Measurements from ENCODE around the gene SPINK4.

SPINK4 gene

DNA sequence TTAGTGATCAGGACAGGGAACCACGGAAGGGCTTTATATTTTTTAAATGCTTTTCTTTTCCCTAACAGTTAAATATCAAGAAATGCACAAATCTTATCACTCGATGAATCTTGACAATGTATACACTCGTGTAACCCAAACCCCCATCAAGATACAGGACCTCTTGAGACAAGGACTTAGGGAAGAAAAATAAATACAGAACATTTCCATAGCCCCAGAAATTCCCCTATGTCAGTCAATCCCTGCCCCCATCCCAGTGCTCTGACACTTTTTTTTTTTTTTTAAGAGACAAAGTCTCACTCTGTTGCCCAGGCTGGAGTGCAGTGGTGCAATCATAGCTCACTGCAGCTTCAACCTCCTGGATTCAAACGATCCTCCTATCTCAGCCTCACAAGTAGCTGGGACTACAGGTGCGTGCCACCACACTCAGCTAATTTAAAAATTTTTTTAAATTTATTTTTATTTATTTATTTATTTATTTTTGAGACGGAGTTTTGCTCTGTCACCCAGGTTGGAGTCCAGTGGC lies 2.7 kb downstream of the SPINK4 start:
- no peak for TF ChIP-seq TAF1 (IDR thresholded peaks at IDR 0.05; ENCODE audit: borderline replicate concordance, insufficient read depth, low read length)
- TF ChIP-seq, protein P1, sequence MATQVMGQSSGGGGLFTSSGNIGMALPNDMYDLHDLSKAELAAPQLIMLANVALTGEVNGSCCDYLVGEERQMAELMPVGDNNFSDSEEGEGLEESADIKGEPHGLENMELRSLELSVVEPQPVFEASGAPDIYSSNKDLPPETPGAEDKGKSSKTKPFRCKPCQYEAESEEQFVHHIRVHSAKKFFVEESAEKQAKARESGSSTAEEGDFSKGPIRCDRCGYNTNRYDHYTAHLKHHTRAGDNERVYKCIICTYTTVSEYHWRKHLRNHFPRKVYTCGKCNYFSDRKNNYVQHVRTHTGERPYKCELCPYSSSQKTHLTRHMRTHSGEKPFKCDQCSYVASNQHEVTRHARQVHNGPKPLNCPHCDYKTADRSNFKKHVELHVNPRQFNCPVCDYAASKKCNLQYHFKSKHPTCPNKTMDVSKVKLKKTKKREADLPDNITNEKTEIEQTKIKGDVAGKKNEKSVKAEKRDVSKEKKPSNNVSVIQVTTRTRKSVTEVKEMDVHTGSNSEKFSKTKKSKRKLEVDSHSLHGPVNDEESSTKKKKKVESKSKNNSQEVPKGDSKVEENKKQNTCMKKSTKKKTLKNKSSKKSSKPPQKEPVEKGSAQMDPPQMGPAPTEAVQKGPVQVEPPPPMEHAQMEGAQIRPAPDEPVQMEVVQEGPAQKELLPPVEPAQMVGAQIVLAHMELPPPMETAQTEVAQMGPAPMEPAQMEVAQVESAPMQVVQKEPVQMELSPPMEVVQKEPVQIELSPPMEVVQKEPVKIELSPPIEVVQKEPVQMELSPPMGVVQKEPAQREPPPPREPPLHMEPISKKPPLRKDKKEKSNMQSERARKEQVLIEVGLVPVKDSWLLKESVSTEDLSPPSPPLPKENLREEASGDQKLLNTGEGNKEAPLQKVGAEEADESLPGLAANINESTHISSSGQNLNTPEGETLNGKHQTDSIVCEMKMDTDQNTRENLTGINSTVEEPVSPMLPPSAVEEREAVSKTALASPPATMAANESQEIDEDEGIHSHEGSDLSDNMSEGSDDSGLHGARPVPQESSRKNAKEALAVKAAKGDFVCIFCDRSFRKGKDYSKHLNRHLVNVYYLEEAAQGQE (IDR thresholded peaks at IDR 0.05; ENCODE audit: insufficient read depth in 1 of 2, low read depth in 2 of 2, low read length in 2 of 2) = no peak
- TF ChIP-seq FOXP2 (optimal IDR thresholded peaks at IDR 0.05; ENCODE audit: borderline replicate concordance, extremely low read depth, extremely low read length, insufficient read depth) = no peak
- TF ChIP-seq SIN3A (IDR thresholded peaks at IDR 0.05; ENCODE audit: borderline replicate concordance, insufficient read depth, low read length) = no peak
- TF ChIP-seq POLR2AphosphoS5 (IDR thresholded peaks at IDR 0.05; ENCODE audit: low read depth, low read length) = no peak

DNA sequence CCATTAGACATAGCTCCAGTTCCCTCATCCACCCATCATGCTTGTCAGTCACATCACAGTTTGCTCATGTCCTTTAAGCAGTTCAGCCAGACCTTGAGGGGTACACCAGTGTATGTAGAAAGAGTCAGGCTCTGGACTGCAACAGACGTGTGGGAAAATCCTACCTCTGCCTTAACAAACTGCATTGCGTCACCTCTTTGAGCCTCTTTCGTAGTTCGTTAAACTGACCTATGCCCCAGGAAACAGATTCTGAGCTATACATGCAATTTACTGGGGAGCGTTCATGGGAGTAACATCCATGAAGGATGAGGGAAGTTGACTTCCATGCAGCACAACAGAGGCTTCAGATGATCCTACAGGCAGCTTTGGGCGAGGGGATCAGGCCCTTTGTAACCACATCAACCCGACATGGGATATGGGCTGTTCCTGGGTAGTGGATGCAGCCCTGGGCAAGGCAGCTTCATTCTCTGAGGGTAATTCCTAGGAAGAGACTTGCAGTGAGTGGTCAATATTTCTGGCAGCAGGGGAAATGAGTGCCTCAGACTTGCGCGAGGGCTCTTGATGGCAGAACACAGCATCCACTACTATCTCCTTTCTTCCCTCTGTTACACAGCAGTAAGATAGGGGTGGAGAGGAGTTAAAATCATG lies 4.3 kb downstream of the SPINK4 start:
- TF ChIP-seq POLR2AphosphoS5 (IDR thresholded peaks at IDR 0.05; ENCODE audit: low read depth, low read length) (no peak), SIN3A (IDR thresholded peaks at IDR 0.05; ENCODE audit: borderline replicate concordance, insufficient read depth, low read length) (no peak), FOXP2 (optimal IDR thresholded peaks at IDR 0.05; ENCODE audit: borderline replicate concordance, extremely low read depth, extremely low read length, insufficient read depth) (no peak), TAF1 (IDR thresholded peaks at IDR 0.05; ENCODE audit: borderline replicate concordance, insufficient read depth, low read length) (no peak)
- TF ChIP-seq, protein P1 (IDR thresholded peaks at IDR 0.05; ENCODE audit: insufficient read depth in 1 of 2, low read depth in 2 of 2, low read length in 2 of 2) = no peak

DNA sequence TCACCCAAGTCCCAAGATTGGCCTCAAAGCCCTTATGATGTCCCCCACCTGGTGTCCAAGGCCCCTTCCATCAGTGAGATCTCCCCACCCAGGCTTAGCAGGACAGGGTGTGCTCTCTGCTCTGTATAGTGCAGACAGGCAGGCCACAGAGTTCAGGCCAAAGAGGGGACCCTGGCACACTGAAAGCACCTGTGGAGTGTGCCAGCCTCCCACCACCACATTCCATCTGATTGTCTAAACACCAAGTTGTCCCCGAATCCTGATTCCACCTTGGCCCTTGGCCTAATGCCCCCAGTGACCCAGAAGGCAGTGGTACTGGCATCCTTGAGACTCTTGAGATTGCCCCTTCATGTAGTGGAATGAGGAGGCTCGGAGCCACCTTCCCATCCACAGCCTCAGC lies 5.4 kb downstream of the SPINK4 start:
- TF ChIP-seq TAF1 (IDR thresholded peaks at IDR 0.05; ENCODE audit: borderline replicate concordance, insufficient read depth, low read length) = no peak
- TF ChIP-seq, protein P1 (IDR thresholded peaks at IDR 0.05; ENCODE audit: insufficient read depth in 1 of 2, low read depth in 2 of 2, low read length in 2 of 2) = no peak
- no peak for TF ChIP-seq SIN3A (IDR thresholded peaks at IDR 0.05; ENCODE audit: borderline replicate concordance, insufficient read depth, low read length)
- no peak for TF ChIP-seq FOXP2 (optimal IDR thresholded peaks at IDR 0.05; ENCODE audit: borderline replicate concordance, extremely low read depth, extremely low read length, insufficient read depth)
- no peak for TF ChIP-seq POLR2AphosphoS5 (IDR thresholded peaks at IDR 0.05; ENCODE audit: low read depth, low read length)

DNA sequence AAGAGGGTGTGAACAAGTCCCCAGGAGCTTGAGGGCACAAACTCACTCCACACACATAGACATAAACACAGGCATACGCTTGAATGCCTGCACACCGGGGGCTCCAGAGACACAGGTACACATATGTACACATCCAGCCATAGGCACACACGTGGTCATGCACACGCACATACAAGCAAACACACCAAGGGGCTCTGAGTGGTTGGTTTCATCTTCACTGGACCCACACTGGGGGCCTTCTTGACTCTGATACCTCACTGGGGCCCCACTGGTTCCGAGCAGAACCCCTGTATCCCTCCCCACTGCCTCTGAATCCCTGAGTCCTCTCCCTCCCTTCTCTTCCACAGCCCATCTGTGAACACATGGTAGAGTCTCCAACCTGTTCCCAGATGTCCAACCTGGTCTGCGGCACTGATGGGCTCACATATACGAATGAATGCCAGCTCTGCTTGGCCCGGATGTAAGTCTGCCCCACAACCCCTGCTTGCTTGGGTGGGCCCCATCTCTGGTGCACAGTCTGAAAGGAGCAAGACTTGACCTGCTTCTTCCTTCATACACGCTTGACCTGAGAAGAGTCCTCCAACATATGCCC lies 6.4 kb downstream of the SPINK4 start:
- TF ChIP-seq TAF1 (IDR thresholded peaks at IDR 0.05; ENCODE audit: borderline replicate concordance, insufficient read depth, low read length) (no peak), POLR2AphosphoS5 (IDR thresholded peaks at IDR 0.05; ENCODE audit: low read depth, low read length) (no peak), SIN3A (IDR thresholded peaks at IDR 0.05; ENCODE audit: borderline replicate concordance, insufficient read depth, low read length) (no peak), FOXP2 (optimal IDR thresholded peaks at IDR 0.05; ENCODE audit: borderline replicate concordance, extremely low read depth, extremely low read length, insufficient read depth) (no peak)
- TF ChIP-seq, protein P1 (IDR thresholded peaks at IDR 0.05; ENCODE audit: insufficient read depth in 1 of 2, low read depth in 2 of 2, low read length in 2 of 2) = no peak
